ENCODE data around the gene CYP4F3.

The CYP4F3 gene

GRCh38 chr19:15669440-15669839 lies 28.7 kb downstream of the CYP4F3 start:
- Mint-ChIP-seq H3K4me1 (no peaks in the 10 kb centered on the region), H3K27ac (no peak overlapping the region), H3K4me3 (no peak overlapping the region), H3K36me3 (ENCODE audit: low read depth) (no peaks in the 10 kb centered on the region), H3K27me3 (ENCODE audit: low read depth) (no peaks in the 10 kb centered on the region), H3K9me3 (peaks cover 38% of the 10 kb centered on the region)
- no peak for TF ChIP-seq CTCF (IDR thresholded peaks at IDR 0.05; ENCODE audit: unreplicated experiment in 3 of 3)

- Mint-ChIP-seq H3K4me3 (no peak overlapping the region), H3K27ac (no peak overlapping the region), H3K27me3 (ENCODE audit: low read depth) (no peaks in the 10 kb centered on the region), H3K9me3 (peaks cover 39% of the 10 kb centered on the region), H3K36me3 (ENCODE audit: low read depth) (no peaks in the 10 kb centered on the region), H3K4me1 (no peaks in the 10 kb centered on the region)
- TF ChIP-seq CTCF (IDR thresholded peaks at IDR 0.05; ENCODE audit: unreplicated experiment in 3 of 3): no peak
Observed at GRCh38 chr19:15669891-15670290, 29.2 kb downstream of the CYP4F3 start.

GRCh38 chr19:15671237-15671821 lies 30.6 kb downstream of the CYP4F3 start:
- H3K27ac Mint-ChIP-seq: no peak overlapping the region

DNA sequence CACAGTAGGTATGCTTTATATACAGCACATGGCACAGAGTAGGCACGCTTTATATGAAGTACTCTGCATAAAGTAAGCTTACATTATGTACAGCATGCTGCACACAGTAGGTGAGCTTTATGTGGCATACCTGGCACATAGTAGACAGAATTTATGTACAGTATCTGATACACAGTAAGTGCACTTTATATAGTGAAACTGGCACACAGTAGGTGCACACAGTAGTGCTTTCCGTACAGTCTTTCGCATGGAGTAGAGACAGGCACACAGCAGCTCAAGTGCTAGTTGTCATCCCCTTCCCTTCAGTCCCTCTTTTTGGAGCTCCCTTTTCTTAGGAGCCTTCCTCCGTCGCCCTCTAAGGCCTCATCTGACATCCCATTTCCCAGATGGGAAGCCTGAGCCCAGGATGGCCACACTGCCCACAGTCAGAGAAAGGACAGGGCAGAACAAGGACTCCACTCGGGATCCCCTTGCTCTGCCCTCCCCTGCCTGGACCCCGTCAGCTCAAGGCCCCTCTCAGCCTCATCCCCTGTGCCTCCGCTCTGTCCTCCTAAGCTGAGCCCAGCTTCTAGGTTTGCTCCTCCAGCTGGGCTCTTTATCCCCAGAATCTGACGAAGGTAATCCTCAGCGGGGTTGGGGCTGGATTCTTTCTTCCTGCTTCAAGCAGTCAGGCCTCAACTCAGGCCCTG lies 31.3 kb downstream of the CYP4F3 start:
- Mint-ChIP-seq H3K27me3 (ENCODE audit: low read depth) (no peaks in the 10 kb centered on the region), H3K36me3 (ENCODE audit: low read depth) (no peaks in the 10 kb centered on the region), H3K9me3 (peaks cover 38% of the 10 kb centered on the region), H3K4me3 (no peak overlapping the region), H3K27ac (no peak overlapping the region), H3K4me1 (no peaks in the 10 kb centered on the region)
- no peak for TF ChIP-seq CTCF (IDR thresholded peaks at IDR 0.05; ENCODE audit: unreplicated experiment in 3 of 3)

More at GRCh38 chr19:15671237-15671821, 30.6 kb downstream of the CYP4F3 start:
- Mint-ChIP-seq H3K27me3 (ENCODE audit: low read depth) (no peaks in the 10 kb centered on the region), H3K36me3 (ENCODE audit: low read depth) (no peaks in the 10 kb centered on the region), H3K4me1 (no peaks in the 10 kb centered on the region), H3K4me3 (no peak overlapping the region), H3K9me3 (peaks cover 35% of the 10 kb centered on the region)
- TF ChIP-seq CTCF (IDR thresholded peaks at IDR 0.05; ENCODE audit: unreplicated experiment in 3 of 3): no peak

GRCh38 chr19:15672580-15673175 lies 32.0 kb downstream of the CYP4F3 start, which contains the start of gene CYP4F12:
CYP4F12 (plus strand) TSS chr19:15673087; CDS start chr19:15673530, 443 bp downstream.
- peaks cover 40% of the 10 kb centered on the region for H3K9me3 Mint-ChIP-seq
- TF ChIP-seq CTCF (IDR thresholded peaks at IDR 0.05; ENCODE audit: unreplicated experiment in 3 of 3): no peak
- H3K27ac Mint-ChIP-seq: no peak within 1 kb of the TSS
- H3K36me3 Mint-ChIP-seq (ENCODE audit: low read depth): no peaks in the 10 kb centered on the region
- H3K27me3 Mint-ChIP-seq (ENCODE audit: low read depth): no peaks in the 10 kb centered on the region
- no peak within 1 kb of the TSS for H3K4me3 Mint-ChIP-seq
- no peaks in the 10 kb centered on the region for H3K4me1 Mint-ChIP-seq

Measured in nephron (organoid).